Kidney (tissue), 14 donors: ENCODE data around the gene PRUNE2. TPM values are rescaled to one million over a fixed set of nuclear protein-coding genes. Genes with fewer than 3 reads are reported as not detected.

Experiments used
- DNase-seq, 5 donors: peaks; one replicate each; pipeline ENCODE4 v3.0.0-alpha.2; 2013 to 2020
- FAIRE-seq: peaks from 2 replicates; lab custom pipeline; 2012; peaks lifted over from hg19 to GRCh38; lab: Jason Lieb, UNC
- H3K27ac ChIP-seq, 2 donors: one replicate each; pipeline ENCODE4 v1.7.0; 2013; ENCODE audit warnings: low read depth in 2 of 2, low read length in 2 of 2, inconsistent platforms in 1 of 2
- H3K27me3 ChIP-seq: one replicate; pipeline ENCODE4 v1.7.1; 2013; ENCODE audit warnings: low read length, inconsistent platforms; ENCODE audit not compliant: control insufficient read depth, insufficient read depth
- H3K36me3 ChIP-seq, 3 donors: one replicate each; pipeline versions ENCODE4 v1.7.0 to v1.7.1; 2013; ENCODE audit warnings: low read length in 3 of 3, control low read depth in 1 of 3, inconsistent platforms in 1 of 3; ENCODE audit not compliant: insufficient read depth in 3 of 3, control insufficient read depth in 2 of 3
- H3K4me1 ChIP-seq, 3 donors: one replicate each; pipeline versions ENCODE4 v1.7.0 to v1.7.1; 2013; ENCODE audit warnings: low read length in 3 of 3, inconsistent platforms in 1 of 3, low read depth in 1 of 3; ENCODE audit not compliant: control insufficient read depth in 2 of 3, insufficient read depth in 2 of 3
- H3K4me3 ChIP-seq, 3 donors: one replicate each; pipeline versions ENCODE4 v1.7.0 to v1.8.1; 2013; ENCODE audit warnings: low read length in 3 of 3, control low read depth in 1 of 3, inconsistent platforms in 1 of 3
- H3K9ac ChIP-seq, 3 donors: one replicate each; pipeline versions ENCODE4 v1.7.0 to v1.7.1; 2013; ENCODE audit warnings: low read length in 3 of 3, control low read depth in 1 of 3, inconsistent platforms in 1 of 3
- H3K9me3 ChIP-seq, 3 donors: one replicate each; pipeline versions ENCODE4 v1.7.0 to v1.7.1; 2013; ENCODE audit warnings: low read length in 3 of 3, control low read depth in 1 of 3, inconsistent platforms in 1 of 3; ENCODE audit not compliant: control insufficient read depth in 2 of 3, insufficient read depth in 1 of 3
- CTCF ChIP-seq: IDR thresholded peaks from 3 replicates; pipeline ENCODE4 v1.5.1; 2012; ENCODE audit warnings: mild to moderate bottlenecking, moderate library complexity, borderline replicate concordance; ENCODE audit not compliant: insufficient read depth; ENCODE audit errors: extremely low read depth
- intact Hi-C: fragments of 100-400 bp; cut with DNase I; formaldehyde crosslinking; loops from one replicate; pipeline ENCODE4 v1.11.1; 2022
- polyA plus RNA-seq: library from polyadenylated mRNA; stranded (reverse); fragments of 350-450 nt; fragmentation: Illumina TruSeq; extraction: RNeasy Lipid Tissue Mini Kit (QIAGEN cat#74804); gene quantifications from one replicate; pipeline ENCODE4 v1.2.3, GENCODE V29; 2014; ENCODE audit warnings: low read depth, low replicate concordance; ENCODE audit not compliant: insufficient read depth
- total RNA-seq: library from RNA; stranded (reverse); fragmentation: NEBNext Ultra II Directional; extraction: Animal tissue kit (Norgen Biotek cat#: 25700); gene quantifications from one replicate; pipeline ENCODE4 v1.2.1, GENCODE V29; 2021
- donor health status: control.
- donor health status: control.
- donor health status: control.
- donor health status: control.
- donor health status: control.
- donor health status: DM: yes; HTN: yes; CAD: no.
- donor health status: Normal renal cell carcinoma (clear cell type).

PRUNE2 gene
- total and polyA plus RNA-seq, 2 donors from 2014 or later = 12.6 to 65.1 TPM

DNA sequence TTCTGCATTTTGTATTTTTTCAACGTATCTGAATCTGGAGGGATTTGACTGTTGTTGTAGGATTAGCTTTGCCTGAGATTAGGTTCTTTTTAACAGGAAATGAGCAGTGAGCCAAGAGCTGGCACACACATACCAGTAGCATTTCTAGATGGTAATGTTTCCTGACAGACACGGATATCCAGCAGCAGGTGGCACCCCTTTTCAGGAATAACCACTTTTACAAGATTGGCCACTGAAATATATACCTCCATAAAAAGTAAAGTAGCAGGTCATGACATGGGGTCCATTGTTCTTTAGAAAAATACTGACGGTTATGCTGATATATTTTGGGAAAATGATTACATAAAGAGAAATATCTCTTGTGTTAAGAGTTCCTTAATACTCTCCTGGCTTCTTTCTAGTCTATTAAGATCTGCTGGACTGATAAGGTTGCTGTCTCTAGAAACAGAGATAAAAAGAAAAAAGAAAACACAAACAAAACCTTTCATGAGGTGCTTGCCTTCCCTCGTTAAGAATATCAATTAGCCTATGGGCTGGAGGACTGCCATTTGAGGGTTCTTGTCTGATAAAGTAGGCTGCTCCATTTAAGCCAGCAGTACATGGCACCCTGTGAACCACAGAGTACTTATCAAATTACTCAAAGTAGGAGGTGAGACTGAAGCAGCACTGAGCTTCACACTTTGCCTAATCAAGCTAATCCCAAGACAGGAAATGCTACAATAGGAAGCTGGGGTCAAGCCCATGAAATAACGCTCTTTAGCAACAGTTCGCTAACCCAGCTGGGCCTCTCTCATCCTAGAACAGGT lies 243.2 kb downstream of the PRUNE2 start:
- Histone ChIP-seq H3K36me3 (no peaks in the 10 kb centered on the region), H3K27me3 (no peaks in the 10 kb centered on the region), H3K4me3 (no peak overlapping the region), H3K27ac (no peak overlapping the region), H3K9me3 (peaks cover 0 to 6% (median 0%) of the 10 kb centered on the region in 3 donors), H3K9ac (no peak overlapping the region), H3K4me1 (no peaks in the 10 kb centered on the region)
- no peak for FAIRE-seq
- no peak for DNase-seq
- intact Hi-C loops = no loop called here
- TF ChIP-seq CTCF = no peak

- Histone ChIP-seq H3K9me3 (peaks cover 0 to 6% (median 0%) of the 10 kb centered on the region in 3 donors), H3K27me3 (no peaks in the 10 kb centered on the region), H3K4me3 (no peak overlapping the region), H3K9ac (no peak overlapping the region), H3K27ac (no peak overlapping the region), H3K4me1 (no peaks in the 10 kb centered on the region), H3K36me3 (no peaks in the 10 kb centered on the region)
- intact Hi-C loops = no loop called here
- FAIRE-seq (peak; percentile 55), DNase-seq (peak in 2 of 5 donors; percentile 59 to 73)
- TF ChIP-seq CTCF = peak; percentile 58
These were observed 247.2 kb downstream of the PRUNE2 start for GRCh38 chr9:76658510-76659231.

GRCh38 chr9:76657265-76657664 lies 248.6 kb downstream of the PRUNE2 start:
- H3K4me3 ChIP-seq = no peak overlapping the region
- H3K9me3 ChIP-seq = peaks cover 0 to 5% (median 0%) of the 10 kb centered on the region in 3 donors
- H3K9ac ChIP-seq = no peak overlapping the region
- no peak for FAIRE-seq
- no peaks in the 10 kb centered on the region for H3K4me1 ChIP-seq
- H3K27ac ChIP-seq = no peak overlapping the region
- H3K27me3 ChIP-seq = no peaks in the 10 kb centered on the region
- H3K36me3 ChIP-seq = no peaks in the 10 kb centered on the region
- DNase-seq = no peak
- intact Hi-C loops = no loop called here
- TF ChIP-seq CTCF = no peak
